Measurements from ENCODE around the gene EPHB1.

GRCh38 chr3:135079095-135079494 lies 284.0 kb downstream of the EPHB1 start:
- TF ChIP-seq, protein P1, sequence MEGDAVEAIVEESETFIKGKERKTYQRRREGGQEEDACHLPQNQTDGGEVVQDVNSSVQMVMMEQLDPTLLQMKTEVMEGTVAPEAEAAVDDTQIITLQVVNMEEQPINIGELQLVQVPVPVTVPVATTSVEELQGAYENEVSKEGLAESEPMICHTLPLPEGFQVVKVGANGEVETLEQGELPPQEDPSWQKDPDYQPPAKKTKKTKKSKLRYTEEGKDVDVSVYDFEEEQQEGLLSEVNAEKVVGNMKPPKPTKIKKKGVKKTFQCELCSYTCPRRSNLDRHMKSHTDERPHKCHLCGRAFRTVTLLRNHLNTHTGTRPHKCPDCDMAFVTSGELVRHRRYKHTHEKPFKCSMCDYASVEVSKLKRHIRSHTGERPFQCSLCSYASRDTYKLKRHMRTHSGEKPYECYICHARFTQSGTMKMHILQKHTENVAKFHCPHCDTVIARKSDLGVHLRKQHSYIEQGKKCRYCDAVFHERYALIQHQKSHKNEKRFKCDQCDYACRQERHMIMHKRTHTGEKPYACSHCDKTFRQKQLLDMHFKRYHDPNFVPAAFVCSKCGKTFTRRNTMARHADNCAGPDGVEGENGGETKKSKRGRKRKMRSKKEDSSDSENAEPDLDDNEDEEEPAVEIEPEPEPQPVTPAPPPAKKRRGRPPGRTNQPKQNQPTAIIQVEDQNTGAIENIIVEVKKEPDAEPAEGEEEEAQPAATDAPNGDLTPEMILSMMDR (IDR thresholded peaks at IDR 0.05), result no peak
- TF ChIP-seq CREM (CRISPR knock-in tag; IDR thresholded peaks at IDR 0.05) (no peak), SP1 (CRISPR knock-in tag; conservative IDR thresholded peaks at IDR 0.05) (no peak), OVOL2 (CRISPR knock-in tag; IDR thresholded peaks at IDR 0.05; ENCODE audit: borderline replicate concordance) (no peak), ZNF232 (CRISPR knock-in tag; IDR thresholded peaks at IDR 0.05) (no peak), TEAD4 (CRISPR knock-in tag; IDR thresholded peaks at IDR 0.05) (no peak), TCF7 (CRISPR knock-in tag; IDR thresholded peaks at IDR 0.05; ENCODE audit: low read depth) (no peak), NR3C1 (CRISPR knock-in tag; conservative IDR thresholded peaks at IDR 0.05; ENCODE audit: low read depth) (no peak), E2F4 (CRISPR knock-in tag; IDR thresholded peaks at IDR 0.05; ENCODE audit: borderline replicate concordance, low read depth) (no peak), MAX (CRISPR knock-in tag; IDR thresholded peaks at IDR 0.05) (no peak), ETV6 (CRISPR knock-in tag; IDR thresholded peaks at IDR 0.05) (no peak), NFE2L1 (CRISPR knock-in tag; IDR thresholded peaks at IDR 0.05) (no peak)
- TF ChIP-seq, protein P2, sequence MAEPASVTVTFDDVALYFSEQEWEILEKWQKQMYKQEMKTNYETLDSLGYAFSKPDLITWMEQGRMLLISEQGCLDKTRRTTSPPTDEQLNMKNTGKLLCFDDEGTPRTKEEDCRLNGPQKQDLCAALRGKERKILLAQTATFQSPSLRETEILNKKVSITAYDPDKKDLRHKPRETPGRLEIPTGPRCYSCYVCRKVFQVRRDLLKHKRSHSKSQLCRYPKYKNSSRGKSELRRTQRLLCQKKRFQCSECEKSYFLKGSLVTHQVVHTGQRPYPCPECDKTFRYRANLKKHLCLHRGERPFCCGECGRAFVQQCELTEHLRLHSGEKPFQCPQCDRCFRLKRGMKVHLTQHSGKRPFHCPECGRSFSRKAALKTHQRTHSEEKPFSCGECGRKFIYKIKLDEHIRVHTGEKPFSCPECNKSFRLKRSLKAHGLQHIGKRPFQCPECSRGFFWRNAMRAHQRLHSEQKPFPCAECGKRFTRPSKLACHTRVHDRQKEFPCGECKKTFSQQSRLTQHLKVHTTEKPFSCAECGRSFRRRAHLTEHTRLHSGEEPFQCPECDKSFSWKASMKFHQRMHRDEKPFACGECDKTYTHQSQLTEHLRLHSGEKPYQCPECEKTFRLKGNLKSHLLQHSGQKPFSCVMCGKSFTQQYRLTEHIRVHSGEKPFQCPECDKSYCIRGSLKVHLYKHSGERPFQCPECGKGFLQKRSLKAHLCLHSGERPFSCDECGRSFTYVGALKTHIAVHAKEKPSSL (CRISPR knock-in tag; conservative IDR thresholded peaks at IDR 0.05), result no peak
